HG03442 (cell line): Measurements from ENCODE around the gene MAMSTR.

Source experiments
- ATAC-seq: cut with Tn5 transposase; IDR thresholded peaks from one replicate; pipeline ENCODE4 v1.9.1; 2021; ENCODE audit warnings: mild to moderate bottlenecking, moderate library complexity; ENCODE audit not compliant: unreplicated experiment

MAMSTR gene

GRCh38 chr19:48668332-48668731 is 51.2 kb downstream of the MAMSTR start:
- no peak for ATAC-seq

- no peak for ATAC-seq
Observed at GRCh38 chr19:48665786-48666185, 53.7 kb downstream of the MAMSTR start.

DNA sequence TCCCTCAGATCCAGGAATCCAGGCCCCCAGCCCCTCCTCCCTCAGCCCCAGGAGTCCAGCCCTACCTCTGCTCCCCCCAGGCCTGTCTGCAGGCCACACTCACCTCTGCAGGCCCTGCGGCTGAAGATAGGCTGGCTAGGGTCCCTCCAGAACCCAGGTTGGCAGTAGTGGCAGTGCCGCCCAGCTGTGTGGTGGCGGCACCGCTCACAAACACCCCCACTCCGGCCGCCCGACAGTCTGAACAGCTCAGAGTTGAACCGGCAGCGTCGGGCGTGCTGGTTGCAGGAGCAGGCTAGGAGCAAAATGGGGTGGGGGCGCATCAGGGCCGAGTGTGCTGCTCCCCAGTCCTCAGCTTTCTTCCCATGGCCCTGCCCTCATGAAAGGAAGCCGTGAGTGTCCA is 55.0 kb downstream of the MAMSTR start:
- ATAC-seq: no peak

DNA sequence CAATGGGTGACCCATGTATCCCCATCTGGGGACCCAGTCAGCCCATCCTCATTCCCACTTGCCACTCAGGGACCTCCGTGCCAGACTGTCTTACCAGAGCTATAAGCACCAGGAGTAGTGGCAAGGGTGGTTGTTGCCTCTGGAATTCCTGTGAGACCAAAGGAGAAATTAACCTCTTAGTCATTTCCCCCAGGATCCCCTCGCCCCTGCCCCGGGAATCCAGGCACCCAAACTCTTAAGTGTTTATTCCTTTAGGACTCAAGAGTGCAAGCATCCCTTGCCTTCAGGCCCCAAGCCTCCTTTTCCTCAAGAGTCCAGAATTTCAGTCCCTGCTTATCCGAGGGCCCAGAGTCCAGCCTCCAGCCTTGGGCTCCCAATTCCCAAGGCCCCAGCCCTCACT is 55.9 kb downstream of the MAMSTR start:
- no peak for ATAC-seq
